ENCODE results near the gene WDR93. TPM values are rescaled to one million over a fixed set of nuclear protein-coding genes. Genes with fewer than 3 reads are reported as not detected.

Gene WDR93
- total RNA-seq, 2 experiments from 2014 or later, result 0.19 TPM; not detected in 1

DNA sequence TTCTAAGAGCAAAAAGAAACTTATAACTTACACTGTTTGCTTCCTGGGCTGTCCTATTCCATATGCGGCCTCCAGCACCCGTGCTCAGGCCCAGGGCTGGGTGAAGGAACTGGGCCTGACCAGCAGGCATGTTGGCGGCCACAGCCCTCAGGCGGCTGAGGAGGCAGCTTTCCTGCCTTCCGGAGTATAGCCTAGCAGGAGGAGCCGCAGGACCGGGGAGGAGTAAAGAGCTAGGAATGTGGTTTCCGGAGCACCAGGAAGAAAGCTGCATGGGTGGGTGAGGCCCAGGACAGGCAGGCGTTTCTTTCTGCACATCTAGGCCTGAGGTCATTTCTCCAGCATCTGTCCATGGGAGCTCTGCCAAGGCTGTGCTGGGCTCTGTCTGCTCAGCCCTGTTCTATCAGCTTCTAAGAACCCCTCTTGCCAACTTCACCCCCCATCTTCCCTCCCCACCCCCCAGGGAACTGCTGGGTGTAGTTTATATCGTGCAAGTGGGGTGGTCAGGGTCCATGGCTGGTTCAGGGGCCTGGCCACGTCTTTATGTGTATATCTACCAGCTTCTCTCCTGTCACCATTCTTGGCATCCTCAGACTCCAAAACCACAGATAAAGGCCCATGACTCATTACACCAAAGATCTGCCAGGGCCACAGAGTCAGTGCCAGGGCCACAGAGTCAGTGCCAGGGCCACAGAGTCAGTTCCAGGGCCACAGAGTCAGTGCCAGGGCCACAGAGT, 27.6 kb upstream of the WDR93 start:
- BruUV-seq (replicated peaks), result no TSS peak
- H4K20me1 ChIP-seq (ENCODE audit: insufficient read depth, low read length), result no peaks in the 10 kb centered on the region
- intact Hi-C loops (cut with micrococcal nuclease; ENCODE audit: unreplicated experiment), result no loop called here
- no peak for DNase-seq (ENCODE audit: low spot score)
- POLR2A ChIA-PET, result no interaction called here
- H3K9me3 ChIP-seq (ENCODE audit: low read length), result no peaks in the 10 kb centered on the region
- H3K4me2 ChIP-seq (ENCODE audit: low read length), result no peak overlapping the region
- no peak overlapping the region for H3K4me3 ChIP-seq (ENCODE audit: low read depth, low read length, poor library complexity, severe bottlenecking)
- TF ChIP-seq EZH2phosphoT487 (IDR thresholded peaks at IDR 0.05; ENCODE audit: borderline replicate concordance, low read depth, low read length) (no peak), CTCF (conservative IDR thresholded peaks at IDR 0.05; ENCODE audit: low read length) (no peak)
- no peaks in the 10 kb centered on the region for H3K9me2 ChIP-seq (ENCODE audit: insufficient read depth, low read length)
- H3K36me3 ChIP-seq (ENCODE audit: insufficient read depth, low read length), result no peaks in the 10 kb centered on the region
- no peak overlapping the region for H3K27ac ChIP-seq (ENCODE audit: low read depth, low read length, poor library complexity, severe bottlenecking)
- no peaks in the 10 kb centered on the region for H3K4me1 ChIP-seq (ENCODE audit: insufficient read depth, low read length, poor library complexity, severe bottlenecking)
- H2AFZ ChIP-seq (ENCODE audit: low read length), result no peak overlapping the region
- CTCF ChIA-PET (ENCODE audit: unreplicated experiment), result no interaction called here
- no peaks in the 10 kb centered on the region for H3K79me2 ChIP-seq (ENCODE audit: insufficient read depth, low read depth, low read length)

DNA sequence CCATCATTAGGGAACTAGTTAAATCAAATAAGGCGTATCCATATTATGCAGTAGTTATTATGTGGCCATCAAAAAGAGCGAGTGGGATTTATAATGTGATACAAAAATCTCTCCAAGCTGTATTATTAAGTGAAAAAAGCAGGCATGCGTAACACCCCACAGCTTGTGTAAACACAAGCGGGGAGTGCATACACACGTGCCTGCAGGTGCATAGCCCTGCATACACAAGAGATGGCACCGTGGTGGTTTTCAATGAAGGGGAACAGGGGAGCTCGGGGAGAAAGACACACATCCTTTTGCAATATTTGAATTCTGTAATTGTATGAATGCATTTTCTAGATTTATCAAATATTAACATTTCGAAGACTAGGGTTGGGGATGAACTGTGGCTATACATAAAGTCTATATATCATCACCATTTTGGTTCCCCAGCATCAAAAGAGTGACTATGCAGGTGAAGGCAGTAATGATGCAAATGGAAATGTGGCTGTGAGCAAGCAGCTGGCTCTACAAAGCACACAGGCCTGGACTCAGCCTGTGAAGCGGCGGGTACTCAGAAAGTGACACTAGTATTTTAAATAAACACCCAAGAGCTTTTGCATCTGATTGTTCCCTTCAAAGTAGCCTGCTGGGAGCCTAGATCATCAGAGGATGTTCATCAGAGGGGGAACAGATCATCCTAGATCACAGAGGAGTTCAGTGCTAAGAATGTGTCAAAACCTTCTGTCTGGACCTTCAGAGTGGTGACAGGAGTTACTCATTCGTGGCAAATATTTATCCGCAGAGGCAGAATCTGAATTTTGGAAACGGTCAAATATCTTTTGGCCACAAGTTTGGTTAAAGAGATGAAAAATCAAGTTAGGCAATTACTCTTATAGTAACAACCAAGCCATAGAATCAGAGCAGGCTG, 25.9 kb upstream of the WDR93 start:
- ChIA-PET POLR2A (interaction anchor here (0.6 to 0.7 kb wide), 2 partner anchors 11 to 90 kb away, joined by 3 read pairs; partner anchors contain the start of gene TICRR), CTCF (ENCODE audit: unreplicated experiment) (no interaction called here)
- intact Hi-C loops (cut with micrococcal nuclease; ENCODE audit: unreplicated experiment), result no loop called here
- no peak overlapping the region for H3K4me3 ChIP-seq (ENCODE audit: low read depth, low read length, poor library complexity, severe bottlenecking)
- TF ChIP-seq CTCF (conservative IDR thresholded peaks at IDR 0.05; ENCODE audit: low read length) (no peak), EZH2phosphoT487 (IDR thresholded peaks at IDR 0.05; ENCODE audit: borderline replicate concordance, low read depth, low read length) (no peak)
- H4K20me1 ChIP-seq (ENCODE audit: insufficient read depth, low read length), result no peaks in the 10 kb centered on the region
- no peaks in the 10 kb centered on the region for H3K36me3 ChIP-seq (ENCODE audit: insufficient read depth, low read length)
- no peaks in the 10 kb centered on the region for H3K9me2 ChIP-seq (ENCODE audit: insufficient read depth, low read length)
- no peak overlapping the region for H3K27ac ChIP-seq (ENCODE audit: low read depth, low read length, poor library complexity, severe bottlenecking)
- H3K4me1 ChIP-seq (ENCODE audit: insufficient read depth, low read length, poor library complexity, severe bottlenecking), result no peaks in the 10 kb centered on the region
- no peak overlapping the region for H3K4me2 ChIP-seq (ENCODE audit: low read length)
- H3K79me2 ChIP-seq (ENCODE audit: insufficient read depth, low read depth, low read length), result no peaks in the 10 kb centered on the region
- BruUV-seq (replicated peaks), result no TSS peak
- no peaks in the 10 kb centered on the region for H3K9me3 ChIP-seq (ENCODE audit: low read length)
- H2AFZ ChIP-seq (ENCODE audit: low read length), result no peak overlapping the region
- DNase-seq (ENCODE audit: low spot score), result no peak

Data from OCI-LY7 (cell line).